HG02943 (cell line): ENCODE data around the gene ZMIZ1.

Experiments
- ATAC-seq: cut with Tn5 transposase; IDR thresholded peaks from one replicate; pipeline ENCODE4 v1.9.1; 2021; ENCODE audit warnings: mild to moderate bottlenecking, low read depth, moderate library complexity; ENCODE audit not compliant: unreplicated experiment

Gene ZMIZ1

GRCh38 chr10:79111427-79111826 is 42.7 kb downstream of the ZMIZ1 start:
- ATAC-seq, result no peak

GRCh38 chr10:79111846-79112614 is 43.3 kb downstream of the ZMIZ1 start:
- ATAC-seq, result no peak

- no peak for ATAC-seq
Observed at GRCh38 chr10:79112881-79113431, 44.2 kb downstream of the ZMIZ1 start.

- no peak for ATAC-seq
Observed at GRCh38 chr10:79113827-79114226, 45.1 kb downstream of the ZMIZ1 start.

GRCh38 chr10:79115302-79115701 is 46.5 kb downstream of the ZMIZ1 start:
- no peak for ATAC-seq

GRCh38 chr10:79116368-79116767 is 47.6 kb downstream of the ZMIZ1 start:
- ATAC-seq, result peak; percentile 22

GRCh38 chr10:79116801-79117723 is 48.3 kb downstream of the ZMIZ1 start:
- peak; percentile 68 for ATAC-seq

- ATAC-seq, result no peak
Observed at GRCh38 chr10:79118286-79119202, 49.8 kb downstream of the ZMIZ1 start.

- no peak for ATAC-seq
Observed at GRCh38 chr10:79119306-79119705, 50.5 kb downstream of the ZMIZ1 start.

- ATAC-seq, result no peak
Observed at GRCh38 chr10:79123547-79123963, 54.8 kb downstream of the ZMIZ1 start.

GRCh38 chr10:79124066-79124465 is 55.3 kb downstream of the ZMIZ1 start:
- ATAC-seq, result no peak

- no peak for ATAC-seq
Observed at GRCh38 chr10:79125092-79125491, 56.3 kb downstream of the ZMIZ1 start.

GRCh38 chr10:79126351-79127080 is 57.8 kb downstream of the ZMIZ1 start:
- no peak for ATAC-seq

GRCh38 chr10:79127151-79127961 is 58.6 kb downstream of the ZMIZ1 start:
- no peak for ATAC-seq

- ATAC-seq, result no peak
Observed at GRCh38 chr10:79128241-79128922, 59.6 kb downstream of the ZMIZ1 start.

- no peak for ATAC-seq
Observed at GRCh38 chr10:79128923-79129305, 60.1 kb downstream of the ZMIZ1 start.

- no peak for ATAC-seq
Observed at GRCh38 chr10:79129361-79129997, 60.7 kb downstream of the ZMIZ1 start.

GRCh38 chr10:79130255-79130654 is 61.5 kb downstream of the ZMIZ1 start:
- ATAC-seq, result no peak
